Activated CD4-positive, alpha-beta memory T cell treated with anti-CD3 and anti-CD28 coated beads for 36 hours (primary cell): Measurements from ENCODE around the gene KIF20B. TPM values are rescaled to one million over a fixed set of nuclear protein-coding genes. Genes with fewer than 3 reads are reported as not detected.
"Not testable (repeated sequence)": the region's sequence is repeated elsewhere in the genome, so short reads cannot be mapped to it uniquely, and the experiment has no call there.

Source experiments
- CTCF ChIA-PET: fragments of 350-600 bp; sonication (Branson Sonifier 250); formaldehyde crosslinking; loops from one replicate; lab custom pipeline; 2021; ENCODE audit warnings: antibody characterized with exemption, inconsistent platforms; lab: Charles Lee
- POLR2A ChIA-PET: fragments of 350-600 bp; sonication (Branson Sonifier 250); formaldehyde crosslinking; loops from one replicate; lab custom pipeline; 2021; ENCODE audit warnings: antibody characterized with exemption; lab: Charles Lee
- DNase-seq: peaks from one replicate; pipeline ENCODE4 v3.0.0-alpha.2; 2020
- H3K27ac Mint-ChIP-seq: one replicate; pipeline ENCODE4 v1.8.0; 2021; ENCODE audit warnings: mixed read lengths
- H3K27me3 Mint-ChIP-seq: one replicate; pipeline ENCODE4 v1.8.0; 2021; ENCODE audit warnings: mixed read lengths
- H3K36me3 Mint-ChIP-seq: one replicate; pipeline ENCODE4 v1.8.0; 2021; ENCODE audit warnings: mixed read lengths
- H3K4me1 Mint-ChIP-seq: one replicate; pipeline ENCODE4 v1.8.0; 2021; ENCODE audit warnings: low read depth, mixed read lengths
- H3K4me3 Mint-ChIP-seq: one replicate; pipeline ENCODE4 v1.8.0; 2021; ENCODE audit warnings: mild to moderate bottlenecking, mixed read lengths
- H3K9me3 Mint-ChIP-seq: one replicate; pipeline ENCODE4 v1.8.0; 2021; ENCODE audit warnings: mixed read lengths
- intact Hi-C: fragments of 100-400 bp; cut with micrococcal nuclease; formaldehyde crosslinking; loops from one replicate; pipeline ENCODE4 v1.15.1; 2023
- total RNA-seq, 2 experiments: library from RNA; stranded (reverse); gene quantifications; one replicate each; pipeline ENCODE4 v1.2.3, GENCODE V29; 2021

The KIF20B gene
- total RNA-seq, 2 experiments from 2014 or later, result 65.3 to 65.6 TPM

- H3K27ac Mint-ChIP-seq, result no peak overlapping the region
- peak; percentile 26 for DNase-seq
- ChIA-PET POLR2A (no interaction called here), CTCF (interaction anchor here (0.7 to 1.3 kb wide), 4 partner anchors 18 to 994 kb away, joined by 3 to 8 read pairs (median 3); no protein-coding TSS in a partner anchor)
- peaks cover 5% of the 10 kb centered on the region for H3K27me3 Mint-ChIP-seq
- H3K4me1 Mint-ChIP-seq, result no peaks in the 10 kb centered on the region
- no peaks in the 10 kb centered on the region for H3K36me3 Mint-ChIP-seq
- no peak overlapping the region for H3K4me3 Mint-ChIP-seq
- intact Hi-C loops, result loop anchor here (1.0 to 5.0 kb wide), 4 partner anchors 159 to 1070 kb away; no protein-coding TSS in a partner anchor
- no peaks in the 10 kb centered on the region for H3K9me3 Mint-ChIP-seq
These were observed 92.4 kb downstream of the KIF20B start for GRCh38 chr10:89793649-89794254.

- Mint-ChIP-seq H3K36me3 (no peaks in the 10 kb centered on the region), H3K27me3 (peaks cover 13% of the 10 kb centered on the region)
- POLR2A ChIA-PET, result no interaction called here
These were observed 94.5 kb downstream of the KIF20B start for GRCh38 chr10:89795840-89796239.

GRCh38 chr10:89798092-89798491, 96.7 kb downstream of the KIF20B start:
- intact Hi-C loops, result no loop called here
- no peak overlapping the region for H3K4me3 Mint-ChIP-seq
- CTCF ChIA-PET, result interaction anchor here (2.3 kb wide), 1 partner anchor 990 kb away, joined by 6 read pairs; no protein-coding TSS in a partner anchor
- DNase-seq, result no peak
- H3K27me3 Mint-ChIP-seq, result peaks cover 16% of the 10 kb centered on the region
- H3K4me1 Mint-ChIP-seq, result no peaks in the 10 kb centered on the region
- H3K27ac Mint-ChIP-seq, result no peak overlapping the region
- no peaks in the 10 kb centered on the region for H3K36me3 Mint-ChIP-seq
- H3K9me3 Mint-ChIP-seq, result no peaks in the 10 kb centered on the region
- POLR2A ChIA-PET, result no interaction called here

More at GRCh38 chr10:89795840-89796239, 94.5 kb downstream of the KIF20B start:
- H3K27ac Mint-ChIP-seq, result no peak overlapping the region
- H3K4me1 Mint-ChIP-seq, result no peaks in the 10 kb centered on the region
- H3K9me3 Mint-ChIP-seq, result no peaks in the 10 kb centered on the region
- intact Hi-C loops, result no loop called here
- no peak for DNase-seq
- H3K4me3 Mint-ChIP-seq, result no peak overlapping the region
- CTCF ChIA-PET, result interaction anchor here (0.6 to 2.4 kb wide), 4 partner anchors 8 to 1073 kb away, joined by 3 to 6 read pairs (median 4); no protein-coding TSS in a partner anchor

- peaks cover 3% of the 10 kb centered on the region for H3K4me1 Mint-ChIP-seq
- no peak for DNase-seq
- no peak overlapping the region for H3K4me3 Mint-ChIP-seq
- no peak overlapping the region for H3K27ac Mint-ChIP-seq
- CTCF ChIA-PET, result interaction anchor here (2.3 kb wide), 1 partner anchor 989 kb away, joined by 6 read pairs; no protein-coding TSS in a partner anchor
- POLR2A ChIA-PET, result no interaction called here
- H3K27me3 Mint-ChIP-seq, result peaks cover 22% of the 10 kb centered on the region
- no peaks in the 10 kb centered on the region for H3K9me3 Mint-ChIP-seq
- H3K36me3 Mint-ChIP-seq, result no peaks in the 10 kb centered on the region
- intact Hi-C loops, result no loop called here
These were observed 98.2 kb downstream of the KIF20B start for GRCh38 chr10:89799573-89799972.

- Mint-ChIP-seq H3K4me3 (no peak overlapping the region), H3K4me1 (peaks cover 19% of the 10 kb centered on the region), H3K27me3 (peaks cover 35% of the 10 kb centered on the region), H3K27ac (peak overlapping the region; percentile 4), H3K36me3 (no peaks in the 10 kb centered on the region), H3K9me3 (no peaks in the 10 kb centered on the region)
- ChIA-PET CTCF (interaction anchor here (2.0 kb wide), 1 partner anchor 10 kb away, joined by 5 read pairs; no protein-coding TSS in a partner anchor), POLR2A (interaction anchor here (1.3 to 1.6 kb wide), 2 partner anchors 56 to 1067 kb away, joined by 4 to 7 read pairs; partner anchors contain the start of gene RPP30)
- DNase-seq, result peak; percentile 84
- intact Hi-C loops, result loop anchor here (1.0 to 10.0 kb wide), 9 partner anchors 31 to 1067 kb away; partner anchors contain the start of genes KIF20B and PANK1
These were observed 104.2 kb downstream of the KIF20B start for GRCh38 chr10:89805599-89806013.

- DNase-seq, result no peak
- intact Hi-C loops, result loop anchor here (10.0 kb wide), 1 partner anchor 276 kb away; no protein-coding TSS in a partner anchor
- Mint-ChIP-seq H3K4me3 (no peak overlapping the region), H3K27ac (no peak overlapping the region), H3K36me3 (no peaks in the 10 kb centered on the region), H3K27me3 (peaks cover 28% of the 10 kb centered on the region), H3K4me1 (peaks cover 17% of the 10 kb centered on the region), H3K9me3 (no peaks in the 10 kb centered on the region)
- ChIA-PET CTCF (no interaction called here), POLR2A (no interaction called here)
These were observed 107.5 kb downstream of the KIF20B start for GRCh38 chr10:89808842-89809241.

- Mint-ChIP-seq H3K27ac (no peak overlapping the region), H3K4me3 (no peak overlapping the region), H3K27me3 (peaks cover 28% of the 10 kb centered on the region), H3K9me3 (no peaks in the 10 kb centered on the region), H3K36me3 (no peaks in the 10 kb centered on the region), H3K4me1 (peaks cover 17% of the 10 kb centered on the region)
- POLR2A ChIA-PET, result no interaction called here
- no peak for DNase-seq
- CTCF ChIA-PET, result no interaction called here
- intact Hi-C loops, result loop anchor here (10.0 kb wide), 1 partner anchor 275 kb away; no protein-coding TSS in a partner anchor
These were observed 108.4 kb downstream of the KIF20B start for GRCh38 chr10:89809766-89810165.

GRCh38 chr10:89810908-89811525, 109.6 kb downstream of the KIF20B start:
- no peak for DNase-seq
- H3K27ac Mint-ChIP-seq, result no peak overlapping the region
- H3K36me3 Mint-ChIP-seq, result no peaks in the 10 kb centered on the region
- peaks cover 7% of the 10 kb centered on the region for H3K4me1 Mint-ChIP-seq
- H3K9me3 Mint-ChIP-seq, result no peaks in the 10 kb centered on the region
- ChIA-PET POLR2A (no interaction called here), CTCF (interaction anchor here (1.1 kb wide), 1 partner anchor 18 kb away, joined by 3 read pairs; no protein-coding TSS in a partner anchor)
- H3K4me3 Mint-ChIP-seq, result no peak overlapping the region
- intact Hi-C loops, result no loop called here
- H3K27me3 Mint-ChIP-seq, result peaks cover 29% of the 10 kb centered on the region

- ChIA-PET CTCF (no interaction called here), POLR2A (no interaction called here)
- no peaks in the 10 kb centered on the region for H3K9me3 Mint-ChIP-seq
- H3K36me3 Mint-ChIP-seq, result no peaks in the 10 kb centered on the region
- peaks cover 25% of the 10 kb centered on the region for H3K27me3 Mint-ChIP-seq
- H3K4me1 Mint-ChIP-seq, result no peaks in the 10 kb centered on the region
- H3K27ac Mint-ChIP-seq, result no peak overlapping the region
- H3K4me3 Mint-ChIP-seq, result no peak overlapping the region
- no peak for DNase-seq
- intact Hi-C loops, result no loop called here
These were observed 112.2 kb downstream of the KIF20B start for GRCh38 chr10:89813546-89813945.

GRCh38 chr10:89814278-89814677, 112.9 kb downstream of the KIF20B start:
- Mint-ChIP-seq H3K27me3 (peaks cover 21% of the 10 kb centered on the region), H3K4me1 (no peaks in the 10 kb centered on the region), H3K27ac (no peak overlapping the region), H3K9me3 (peaks cover 1% of the 10 kb centered on the region), H3K36me3 (no peaks in the 10 kb centered on the region), H3K4me3 (no peak overlapping the region)
- no peak for DNase-seq
- CTCF ChIA-PET, result no interaction called here
- POLR2A ChIA-PET, result no interaction called here
- intact Hi-C loops, result no loop called here

- intact Hi-C loops, result no loop called here
- Mint-ChIP-seq H3K27me3 (peaks cover 21% of the 10 kb centered on the region), H3K36me3 (no peaks in the 10 kb centered on the region), H3K4me1 (no peaks in the 10 kb centered on the region), H3K9me3 (peaks cover 3% of the 10 kb centered on the region), H3K4me3 (no peak overlapping the region), H3K27ac (no peak overlapping the region)
- POLR2A ChIA-PET, result no interaction called here
- CTCF ChIA-PET, result no interaction called here
- DNase-seq, result no peak
These were observed 113.9 kb downstream of the KIF20B start for GRCh38 chr10:89815049-89815853.

GRCh38 chr10:89819008-89819407, 117.6 kb downstream of the KIF20B start:
- POLR2A ChIA-PET, H3K4me1 Mint-ChIP-seq, DNase-seq, H3K4me3 Mint-ChIP-seq, H3K27ac Mint-ChIP-seq, H3K36me3 Mint-ChIP-seq, H3K9me3 Mint-ChIP-seq, intact Hi-C loops, CTCF ChIA-PET: not testable (repeated sequence)
- H3K27me3 Mint-ChIP-seq, result peaks cover 16% of the 10 kb centered on the region
